IPS-18c (cell line): ENCODE results near the gene MAP3K9.

ENCODE experiments used
- H3K4me3 ChIP-seq: 2 replicates; pipeline ENCODE4 v1.7.0; 2013; ENCODE audit warnings: low read depth, mild to moderate bottlenecking, low read length, moderate library complexity; ENCODE audit not compliant: insufficient read depth
- H3K9me3 ChIP-seq: one replicate; pipeline ENCODE4 v1.6.1; 2013; ENCODE audit warnings: mild to moderate bottlenecking, low read length, moderate library complexity; ENCODE audit not compliant: control insufficient read depth, insufficient read depth

Gene MAP3K9

DNA sequence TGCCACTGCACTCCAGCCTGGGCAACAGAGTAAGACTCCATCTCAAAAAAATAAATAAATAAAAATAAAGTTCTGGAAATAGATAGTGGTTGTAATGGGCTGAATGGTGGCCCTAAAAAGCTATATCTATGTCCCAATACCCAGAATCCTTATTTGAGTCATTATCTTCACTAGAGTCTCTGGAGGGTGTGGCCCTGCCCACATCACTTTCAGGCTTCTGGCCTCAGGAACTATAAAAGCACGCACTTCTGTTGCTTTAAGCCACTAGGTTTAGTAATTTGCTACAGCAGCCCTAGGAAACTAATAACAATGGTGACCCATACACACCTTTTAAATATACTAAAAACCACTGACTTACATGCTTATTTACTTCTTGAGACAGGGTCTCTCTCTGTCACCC is 49.9 kb downstream of the MAP3K9 start:
- Histone ChIP-seq H3K9me3 (no peaks in the 10 kb centered on the region), H3K4me3 (no peak overlapping the region)

DNA sequence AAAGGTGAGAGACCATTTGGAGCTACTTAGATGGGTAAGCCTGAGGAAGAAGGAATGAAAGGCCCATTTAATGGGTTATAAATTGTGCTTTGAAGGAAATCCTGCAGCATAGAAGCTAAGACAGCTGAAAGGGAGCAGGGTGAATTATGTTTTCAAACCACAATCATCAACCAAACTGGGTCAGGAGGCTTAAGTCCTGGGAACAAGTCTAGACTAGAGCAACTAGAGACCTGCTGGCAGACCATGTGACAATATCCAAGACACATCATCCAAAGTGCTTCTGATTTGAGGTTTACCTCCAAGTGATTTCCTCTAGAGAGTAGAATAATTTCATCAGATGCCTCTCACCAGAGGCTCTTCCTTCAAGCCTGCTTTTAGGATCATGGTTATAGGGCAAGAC is 53.7 kb downstream of the MAP3K9 start:
- H3K9me3 ChIP-seq: no peaks in the 10 kb centered on the region
- H3K4me3 ChIP-seq: no peak overlapping the region

DNA sequence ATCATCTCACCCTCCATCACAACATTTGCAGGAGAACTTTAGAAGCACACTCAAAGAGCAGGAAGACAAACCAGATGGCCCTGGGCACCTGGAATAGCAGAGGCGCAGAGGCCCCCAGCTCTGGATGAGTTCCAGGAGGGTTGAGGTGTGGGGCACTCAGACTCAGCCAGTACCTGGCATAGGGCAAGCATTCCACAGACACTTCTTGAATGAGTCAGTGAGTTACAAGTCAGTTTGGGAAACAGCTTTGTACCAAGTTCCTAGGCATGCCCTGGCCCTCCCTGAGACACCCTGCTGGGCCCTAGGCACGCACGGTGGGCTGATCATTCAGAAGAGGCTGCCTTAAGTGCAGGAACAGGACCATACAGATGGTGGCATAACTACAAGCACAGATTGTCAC is 54.3 kb downstream of the MAP3K9 start:
- Histone ChIP-seq H3K9me3 (no peaks in the 10 kb centered on the region), H3K4me3 (no peak overlapping the region)

DNA sequence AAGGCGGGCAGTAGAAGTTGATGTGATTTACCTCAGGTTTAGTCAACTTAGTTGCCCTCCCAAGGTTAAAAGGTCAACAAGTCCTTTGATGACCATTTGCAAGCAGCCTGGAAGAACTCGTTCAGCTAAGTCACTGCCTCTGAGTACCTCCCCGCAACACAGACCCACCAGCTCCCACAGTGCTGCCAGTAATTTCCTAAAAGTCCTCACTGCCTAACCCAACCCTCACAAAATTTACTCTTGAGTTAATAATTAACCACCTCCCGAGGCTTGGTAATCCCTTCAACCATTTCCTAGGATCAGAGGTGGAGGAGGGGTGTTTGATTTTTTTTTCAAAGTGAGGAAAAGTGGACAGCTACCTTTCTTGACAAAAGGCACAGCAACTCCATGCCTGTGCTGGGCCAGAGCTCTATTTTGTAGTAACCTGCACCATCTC is 55.8 kb downstream of the MAP3K9 start:
- Histone ChIP-seq H3K9me3 (no peaks in the 10 kb centered on the region), H3K4me3 (no peak overlapping the region)

DNA sequence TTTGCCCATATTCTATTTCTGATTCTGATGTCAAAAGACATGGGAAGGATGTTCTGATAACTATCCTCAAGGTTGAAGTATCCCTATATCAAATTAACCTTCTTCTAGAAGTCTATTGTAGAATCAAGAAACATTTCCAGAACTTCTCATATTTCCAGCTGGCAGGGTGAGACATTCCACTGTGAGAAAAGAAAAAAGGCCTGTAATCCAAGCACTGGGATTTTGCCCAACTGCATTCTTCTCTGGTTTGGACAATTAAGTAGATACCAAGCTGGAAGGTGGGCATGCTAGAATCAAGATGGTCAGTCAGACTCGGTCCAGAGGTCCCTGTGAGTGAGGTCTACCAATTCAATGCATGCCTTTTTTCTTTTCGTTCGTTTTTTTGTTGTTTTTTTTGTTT is 60.9 kb downstream of the MAP3K9 start:
- Histone ChIP-seq H3K9me3 (no peaks in the 10 kb centered on the region), H3K4me3 (no peak overlapping the region)

DNA sequence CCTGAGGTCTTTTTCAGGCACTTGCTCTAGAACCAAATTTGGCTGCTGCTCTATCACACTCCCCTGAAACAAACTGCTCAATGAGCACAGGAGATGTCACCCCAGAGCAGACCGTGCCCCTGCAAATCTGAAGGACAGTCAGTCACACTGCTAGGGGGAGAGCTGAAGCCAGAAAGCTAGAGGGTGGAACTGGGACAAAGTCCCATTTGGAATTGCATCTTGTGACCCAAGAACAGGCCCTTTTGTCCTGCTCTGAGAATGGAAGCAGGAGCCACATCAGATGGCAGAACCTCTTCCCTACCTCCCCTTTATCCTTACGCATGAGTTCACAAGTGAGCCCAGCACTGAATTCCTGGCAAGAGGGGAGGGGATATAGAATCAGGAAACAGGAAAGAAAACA is 64.7 kb downstream of the MAP3K9 start:
- Histone ChIP-seq H3K9me3 (no peaks in the 10 kb centered on the region), H3K4me3 (no peak overlapping the region)

DNA sequence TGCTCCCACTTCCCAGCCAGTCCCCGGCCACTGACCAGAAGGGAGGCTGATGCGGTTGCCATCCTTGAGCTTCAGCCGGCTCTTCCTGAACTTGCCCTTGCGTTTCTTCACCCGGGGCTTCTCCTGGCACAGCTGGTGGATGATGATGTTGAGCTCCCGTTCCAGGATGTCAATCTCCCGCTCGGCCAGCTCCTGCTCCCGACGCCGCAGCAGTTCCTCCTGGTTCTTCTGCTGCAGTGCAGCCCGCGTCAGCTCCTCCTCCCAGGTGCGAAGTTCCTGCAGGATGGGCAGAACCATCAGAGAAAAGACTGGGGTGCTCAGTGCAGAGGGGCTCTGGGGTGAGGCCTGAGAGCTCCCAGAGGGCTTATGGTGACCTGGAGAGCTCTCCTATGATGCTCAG is 67.0 kb downstream of the MAP3K9 start:
- no peak overlapping the region for H3K4me3 ChIP-seq
- no peaks in the 10 kb centered on the region for H3K9me3 ChIP-seq

DNA sequence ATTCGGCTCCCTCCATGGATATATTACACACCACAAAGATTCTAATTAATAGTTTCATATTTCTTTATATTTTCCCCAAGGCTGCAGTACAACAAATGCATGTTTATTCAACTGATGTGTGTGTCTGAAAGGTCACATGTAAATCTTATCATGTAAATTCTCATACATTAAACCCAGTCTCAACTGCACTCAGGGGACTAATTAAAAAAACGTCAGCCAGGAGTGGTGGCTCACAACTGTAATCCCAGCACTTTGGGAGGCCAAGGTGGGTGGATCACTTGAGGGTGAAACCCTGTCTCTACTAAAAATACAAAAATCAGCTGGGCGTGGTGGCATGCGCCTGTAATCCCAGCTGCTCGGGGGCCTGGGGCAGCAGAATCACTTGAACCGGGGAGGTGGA is 67.8 kb downstream of the MAP3K9 start:
- H3K4me3 ChIP-seq: no peak overlapping the region
- H3K9me3 ChIP-seq: no peaks in the 10 kb centered on the region

DNA sequence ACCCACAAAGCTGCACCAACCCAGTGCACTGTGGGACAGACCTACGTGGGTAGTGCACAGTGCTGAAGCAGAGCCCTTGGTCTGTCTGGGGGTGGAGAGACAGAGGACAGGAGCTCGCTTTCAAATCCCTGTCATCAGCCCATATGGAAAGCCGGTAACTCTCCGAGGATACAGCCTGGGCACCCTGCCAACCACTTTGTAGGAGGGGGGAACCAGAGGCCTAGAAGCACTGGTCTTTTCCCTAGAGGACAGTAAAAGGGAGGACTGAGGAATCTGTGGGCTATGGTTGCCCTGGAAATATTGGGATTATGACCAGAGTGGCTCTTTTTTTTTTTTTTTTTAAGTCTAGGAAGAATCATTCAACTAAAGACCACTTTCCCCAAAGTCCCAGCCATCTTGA is 74.3 kb downstream of the MAP3K9 start:
- Histone ChIP-seq H3K9me3 (no peaks in the 10 kb centered on the region), H3K4me3 (no peak overlapping the region)

DNA sequence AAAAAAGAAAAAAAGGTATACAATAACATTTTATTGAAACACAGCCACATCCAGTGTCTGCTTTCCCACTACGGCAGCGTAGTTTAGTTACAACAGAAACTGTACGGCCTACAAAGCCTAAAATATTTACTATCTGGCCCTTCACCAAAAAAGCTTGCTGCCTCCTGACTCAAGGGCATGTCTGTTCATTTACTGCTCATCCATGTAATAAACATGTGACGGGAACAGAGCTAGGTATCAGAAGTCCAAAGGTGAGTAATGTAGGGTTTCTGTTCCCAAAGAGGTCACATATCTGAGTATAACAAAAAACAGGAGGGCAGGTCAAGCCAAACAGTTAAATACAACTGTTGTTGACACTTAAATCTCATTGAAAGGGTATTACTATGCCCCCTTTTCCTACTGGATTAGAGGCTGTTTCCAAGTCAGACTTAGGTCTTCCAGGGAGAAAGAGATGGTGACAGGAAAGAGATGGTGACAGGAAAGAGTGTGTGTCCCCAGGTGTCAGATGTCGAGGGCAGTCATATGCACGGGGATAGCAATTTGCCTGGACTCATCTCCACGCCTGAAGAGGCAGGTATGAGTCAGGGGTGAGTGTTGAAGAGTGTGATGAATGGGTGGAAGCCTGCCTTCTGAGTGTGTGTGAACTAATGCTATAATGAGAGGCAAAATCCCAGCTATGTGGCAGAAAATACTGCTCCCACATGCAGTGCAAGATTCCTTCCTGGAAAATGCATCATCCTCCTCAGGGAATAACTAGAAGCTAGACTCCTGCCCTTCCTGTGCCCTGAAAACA is 77.7 kb downstream of the MAP3K9 start:
- Histone ChIP-seq H3K4me3 (no peak overlapping the region), H3K9me3 (no peaks in the 10 kb centered on the region)

DNA sequence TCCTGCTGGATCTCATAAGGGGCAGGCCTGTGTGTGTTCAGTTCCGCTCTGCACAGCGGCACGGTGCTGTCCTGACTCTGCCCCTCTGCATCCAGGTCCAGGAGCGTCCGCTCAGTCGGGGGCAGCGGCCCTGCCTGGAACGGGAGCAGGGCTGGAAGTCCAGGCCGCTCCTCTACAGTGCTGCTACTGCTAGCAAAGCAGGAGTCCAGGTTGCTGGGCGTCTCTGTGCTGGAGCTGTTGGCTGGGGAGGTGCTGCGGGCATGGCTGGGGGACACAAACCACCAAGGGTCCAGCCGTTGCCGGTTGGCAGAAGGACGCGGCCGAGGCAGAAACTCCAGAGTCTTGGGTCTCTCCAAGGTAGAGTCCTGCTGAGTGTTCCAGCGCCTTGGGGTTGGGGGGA is 78.9 kb downstream of the MAP3K9 start:
- Histone ChIP-seq H3K9me3 (no peaks in the 10 kb centered on the region), H3K4me3 (no peak overlapping the region)

DNA sequence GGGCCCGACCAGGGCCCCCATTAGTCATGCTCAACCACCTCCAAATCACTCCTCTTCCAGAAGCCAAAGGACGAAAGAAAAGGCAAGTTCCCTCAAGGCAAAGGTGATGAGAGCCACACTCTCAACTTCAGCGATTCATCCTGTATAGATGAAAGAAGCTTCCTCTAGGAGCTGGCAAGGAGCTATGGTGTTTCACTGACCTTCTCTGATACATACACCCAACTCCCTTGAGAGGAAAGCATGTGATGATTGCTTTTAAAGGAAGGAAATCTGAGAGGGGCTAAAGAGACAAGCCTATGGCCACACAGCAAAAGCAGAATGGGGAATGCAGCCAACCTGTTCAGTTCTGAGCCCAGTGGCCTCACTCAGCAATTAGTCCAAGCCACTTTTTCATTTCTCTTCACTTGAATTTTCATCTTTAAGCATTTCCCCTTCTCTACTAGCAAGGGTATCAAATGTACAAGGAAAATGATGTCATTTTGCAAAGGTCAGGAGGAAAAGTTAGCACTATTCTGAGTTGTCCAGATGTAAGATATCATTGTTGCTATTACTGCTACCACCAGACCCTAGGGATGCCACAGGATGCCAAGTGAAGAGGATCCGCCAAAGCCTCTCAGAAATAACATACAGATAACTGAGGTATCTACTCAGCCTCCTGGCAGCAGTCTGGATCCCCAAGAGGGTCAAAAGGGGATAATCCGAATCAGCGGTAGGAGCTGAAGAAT is 82.5 kb downstream of the MAP3K9 start:
- no peak overlapping the region for H3K4me3 ChIP-seq
- no peaks in the 10 kb centered on the region for H3K9me3 ChIP-seq

DNA sequence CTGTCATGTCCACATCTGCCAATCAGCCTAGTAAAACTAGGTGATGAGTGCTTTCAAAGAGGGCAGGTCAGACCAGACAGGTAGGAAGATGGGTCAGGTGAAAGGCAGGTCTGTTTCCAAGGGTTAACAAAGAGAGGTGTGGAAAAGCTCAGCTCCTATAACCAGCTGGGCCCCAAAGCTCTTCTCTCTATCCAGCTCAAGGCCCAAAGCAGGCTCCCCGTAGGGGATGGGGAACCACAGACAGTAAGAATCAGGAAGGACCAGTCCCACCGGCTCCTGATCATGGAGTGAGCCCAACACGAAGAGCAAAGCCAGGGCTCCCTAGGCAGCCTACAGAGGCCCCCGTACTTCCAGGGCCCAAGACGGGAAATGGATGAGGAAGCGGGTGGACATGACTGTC is 84.4 kb downstream of the MAP3K9 start:
- no peaks in the 10 kb centered on the region for H3K9me3 ChIP-seq

DNA sequence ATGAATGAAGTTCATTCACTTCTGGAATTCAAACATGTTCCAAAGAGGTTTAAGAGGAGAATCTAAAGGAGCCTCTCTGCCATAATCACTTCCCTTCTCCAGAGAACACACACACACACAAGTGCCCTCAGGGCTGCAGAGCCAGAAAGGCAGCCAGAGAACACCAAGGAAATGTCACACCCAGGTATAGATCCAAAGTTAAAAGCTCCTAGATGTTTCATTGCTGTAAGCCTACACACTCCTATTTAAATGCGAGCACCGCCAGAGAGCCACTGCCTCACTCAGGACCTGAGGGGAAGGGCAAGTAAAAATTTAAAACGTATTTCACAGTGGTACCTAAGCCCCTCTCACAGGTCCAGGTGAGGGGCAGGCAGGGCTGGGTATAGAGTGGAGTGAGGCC is 85.2 kb downstream of the MAP3K9 start:
- H3K9me3 ChIP-seq: no peaks in the 10 kb centered on the region

More for the DNA sequence above, 84.4 kb downstream of the MAP3K9 start:
- no peak overlapping the region for H3K4me3 ChIP-seq

DNA sequence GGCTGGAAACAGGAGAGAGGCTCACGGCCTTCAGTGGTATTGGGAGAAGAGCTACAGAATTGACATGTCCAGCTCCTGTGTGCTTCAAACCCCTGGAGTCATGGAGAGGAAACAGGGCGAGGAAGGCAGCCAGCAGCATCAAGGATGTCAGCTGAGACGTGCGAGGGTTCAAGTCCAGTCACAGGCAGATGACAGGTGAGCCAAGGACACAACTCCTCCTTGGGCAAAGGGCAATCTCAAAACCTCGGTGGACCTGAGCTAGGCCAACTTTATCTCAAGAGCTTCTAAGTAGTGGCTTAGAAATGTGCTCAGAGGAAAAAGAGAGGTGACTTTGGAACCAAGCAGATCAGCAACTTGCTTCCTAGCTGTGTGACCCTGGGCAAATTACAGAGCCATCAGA is 86.0 kb downstream of the MAP3K9 start:
- no peaks in the 10 kb centered on the region for H3K9me3 ChIP-seq

More for the DNA sequence above, 85.2 kb downstream of the MAP3K9 start:
- no peak overlapping the region for H3K4me3 ChIP-seq

DNA sequence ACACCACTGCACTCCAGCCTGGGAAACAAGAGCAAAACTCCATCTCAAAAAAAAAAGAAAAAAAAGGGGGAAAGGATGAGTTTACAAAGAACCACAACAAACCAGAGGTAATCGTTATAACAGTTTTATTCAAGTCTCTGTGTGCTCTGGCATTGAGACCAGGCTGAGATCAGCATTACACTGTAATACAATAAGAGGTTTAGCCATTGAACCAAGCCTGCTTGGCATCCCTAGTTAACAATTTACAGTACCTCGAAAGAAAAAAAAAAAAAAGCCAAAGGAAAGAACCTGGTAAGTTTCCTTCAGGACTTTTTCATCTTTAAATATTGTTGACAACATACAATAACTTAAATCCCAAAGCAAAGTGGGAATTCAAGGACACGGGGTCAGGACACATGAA is 86.9 kb downstream of the MAP3K9 start:
- no peaks in the 10 kb centered on the region for H3K9me3 ChIP-seq
- H3K4me3 ChIP-seq: no peak overlapping the region

More for the DNA sequence above, 86.0 kb downstream of the MAP3K9 start:
- no peak overlapping the region for H3K4me3 ChIP-seq

DNA sequence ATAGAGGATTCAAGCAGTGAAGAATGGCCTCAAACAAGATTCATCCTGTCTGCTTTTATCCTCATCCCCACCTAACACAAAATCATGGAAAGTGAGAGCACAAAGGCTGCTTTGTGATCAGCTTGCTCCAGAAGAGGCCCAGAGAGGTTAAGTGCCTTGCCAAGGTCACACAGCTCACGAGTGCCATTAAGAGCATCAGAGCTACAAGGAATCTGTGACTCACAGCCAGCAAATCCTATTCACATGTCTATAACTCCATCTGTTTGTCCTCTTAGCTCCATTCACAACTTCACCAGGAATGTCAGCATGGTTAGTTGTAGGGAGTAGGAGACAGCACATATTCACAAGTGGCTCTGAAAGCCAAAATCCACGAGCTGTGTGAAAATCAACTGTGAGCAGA is 87.8 kb downstream of the MAP3K9 start:
- no peaks in the 10 kb centered on the region for H3K9me3 ChIP-seq
- no peak overlapping the region for H3K4me3 ChIP-seq

DNA sequence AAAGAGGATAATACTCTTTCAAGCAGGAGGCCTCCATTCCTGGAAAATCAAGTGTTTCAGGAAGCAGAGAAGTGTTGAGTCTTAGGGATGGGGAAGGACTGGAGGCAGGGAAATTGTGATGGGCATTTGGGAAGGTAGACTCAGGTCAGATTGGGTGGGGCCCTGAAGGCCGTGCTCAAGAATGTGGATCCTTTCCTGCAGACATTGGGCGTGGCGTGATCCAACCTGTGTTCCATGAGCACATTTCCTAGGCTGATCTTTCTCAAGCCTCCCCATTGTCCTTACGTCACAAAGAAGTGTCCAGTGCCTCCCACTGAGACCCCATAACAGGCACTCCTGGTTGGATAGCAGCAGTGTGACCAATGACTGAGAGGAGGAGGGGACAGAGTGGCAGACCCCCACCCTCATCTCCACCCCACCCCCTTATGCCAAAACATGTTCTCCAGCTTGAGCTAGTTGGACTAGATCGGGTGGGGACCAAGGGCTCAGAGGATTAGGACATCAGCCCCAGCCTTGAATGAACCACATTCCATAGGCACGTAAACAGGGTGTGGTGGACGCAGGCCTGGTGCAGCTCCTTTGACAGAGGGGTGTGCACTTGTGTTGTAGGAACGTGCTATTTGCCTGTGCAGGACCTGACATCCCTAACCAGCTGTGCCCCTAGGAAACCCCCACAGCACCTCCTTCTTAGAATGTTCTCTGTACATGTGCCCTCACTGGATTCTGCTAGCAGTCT is 90.8 kb downstream of the MAP3K9 start:
- no peak overlapping the region for H3K4me3 ChIP-seq
- no peaks in the 10 kb centered on the region for H3K9me3 ChIP-seq
